Activated gamma-delta T cell (primary cell): ENCODE measurements around the gene ALDH6A1.

ENCODE experiments used
- DNase-seq: peaks from one replicate; lab custom pipeline; 2025; lab: John Stamatoyannopoulos, UW

ALDH6A1 gene

DNA sequence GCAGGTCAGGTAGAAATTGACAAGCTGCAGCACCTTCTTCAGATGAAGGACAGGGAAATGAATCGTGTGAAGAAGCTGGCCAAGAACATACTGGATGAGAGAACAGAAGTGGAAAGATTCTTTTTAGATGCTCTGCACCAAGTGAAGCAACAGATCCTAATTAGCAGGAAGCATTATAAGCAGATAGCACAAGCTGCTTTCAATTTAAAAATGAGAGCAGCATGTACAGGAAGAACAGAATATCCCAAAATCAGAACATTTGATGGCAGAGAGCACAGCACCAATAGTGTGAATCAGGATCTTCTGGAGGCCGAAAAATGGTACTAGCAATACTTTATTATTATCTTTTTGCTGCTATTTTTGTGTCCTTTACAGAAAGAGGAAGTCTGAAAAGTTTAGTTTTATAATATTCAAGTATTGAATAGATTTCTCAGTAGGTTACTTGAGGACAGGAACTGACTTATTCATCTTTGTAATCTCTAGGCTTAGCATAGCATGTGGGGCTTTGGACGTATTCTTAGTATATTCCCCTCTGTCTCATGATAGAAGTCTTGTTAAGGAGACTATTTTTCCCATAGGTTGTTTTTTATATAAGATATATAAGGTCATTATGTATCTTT, 34.3 kb downstream of the ALDH6A1 start:
- DNase-seq = no peak

DNA sequence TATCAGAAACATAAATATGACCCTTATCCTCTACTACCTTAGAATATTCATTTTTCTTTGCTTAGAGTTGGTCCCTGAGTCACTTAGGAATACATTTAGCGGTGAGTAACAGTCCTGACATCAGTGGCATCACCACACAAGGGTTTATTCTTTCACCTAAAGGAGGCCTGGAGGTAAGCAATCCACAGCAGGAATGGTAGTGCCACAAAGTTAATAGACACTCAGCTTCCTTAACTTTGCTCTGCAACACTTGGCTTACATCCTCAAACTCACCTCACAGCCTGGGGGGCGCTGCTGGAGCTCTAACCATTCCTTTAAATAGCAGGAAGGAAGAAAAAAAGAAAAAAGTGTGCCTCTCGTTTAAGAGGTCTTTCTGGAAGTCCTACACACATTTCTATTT, 36.0 kb downstream of the ALDH6A1 start:
- no peak for DNase-seq

DNA sequence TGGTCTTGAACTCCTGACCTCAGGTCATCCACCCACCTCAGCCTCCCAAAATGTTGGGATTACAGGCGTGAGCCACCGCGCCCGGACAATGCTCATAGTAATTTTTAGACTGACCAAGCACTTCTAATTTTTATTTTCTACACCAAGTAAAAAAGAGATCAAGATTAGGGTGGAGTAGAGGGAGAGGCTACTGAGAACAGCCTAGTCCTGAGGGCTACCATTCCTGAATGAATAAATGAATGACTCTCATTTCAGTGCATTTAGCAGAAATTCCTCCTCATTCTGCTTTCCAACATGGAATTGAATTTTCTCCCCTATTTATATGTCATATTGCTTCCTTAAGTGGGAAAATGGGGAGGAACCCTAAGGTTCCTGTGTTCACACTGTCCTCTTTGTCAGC, 38.7 kb downstream of the ALDH6A1 start:
- no peak for DNase-seq

DNA sequence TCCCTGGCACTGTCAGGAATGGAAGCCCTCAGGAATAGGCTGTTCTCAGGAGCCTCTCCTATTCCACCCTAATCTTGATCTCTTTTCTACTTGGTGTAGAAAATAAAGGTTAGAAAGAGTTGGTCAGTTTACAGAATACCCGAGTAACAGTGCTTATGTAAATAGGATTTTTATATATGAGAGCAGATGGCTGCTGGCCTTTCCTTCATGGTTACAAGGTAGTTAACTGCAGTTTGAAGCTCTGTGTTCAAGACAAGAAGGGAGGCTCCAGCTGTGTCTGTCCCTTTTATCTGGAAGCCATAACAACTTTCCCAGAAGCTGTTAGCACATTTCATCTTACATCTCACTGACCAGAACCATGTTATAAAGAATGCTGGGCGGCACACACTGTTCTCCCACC, 42.0 kb downstream of the ALDH6A1 start:
- DNase-seq = no peak

- DNase-seq = no peak
These were observed 46.0 kb downstream of the ALDH6A1 start for GRCh38 chr14:74038020-74038859.

GRCh38 chr14:74035556-74035955, 48.7 kb downstream of the ALDH6A1 start:
- no peak for DNase-seq

GRCh38 chr14:74034572-74034971, 49.7 kb downstream of the ALDH6A1 start:
- DNase-seq = no peak

- DNase-seq = no peak
These were observed 55.1 kb downstream of the ALDH6A1 start for GRCh38 chr14:74029136-74029535.

- no peak for DNase-seq
These were observed 61.9 kb downstream of the ALDH6A1 start for GRCh38 chr14:74022346-74022745.

- no peak for DNase-seq
These were observed 64.7 kb downstream of the ALDH6A1 start for GRCh38 chr14:74019408-74020137.

DNA sequence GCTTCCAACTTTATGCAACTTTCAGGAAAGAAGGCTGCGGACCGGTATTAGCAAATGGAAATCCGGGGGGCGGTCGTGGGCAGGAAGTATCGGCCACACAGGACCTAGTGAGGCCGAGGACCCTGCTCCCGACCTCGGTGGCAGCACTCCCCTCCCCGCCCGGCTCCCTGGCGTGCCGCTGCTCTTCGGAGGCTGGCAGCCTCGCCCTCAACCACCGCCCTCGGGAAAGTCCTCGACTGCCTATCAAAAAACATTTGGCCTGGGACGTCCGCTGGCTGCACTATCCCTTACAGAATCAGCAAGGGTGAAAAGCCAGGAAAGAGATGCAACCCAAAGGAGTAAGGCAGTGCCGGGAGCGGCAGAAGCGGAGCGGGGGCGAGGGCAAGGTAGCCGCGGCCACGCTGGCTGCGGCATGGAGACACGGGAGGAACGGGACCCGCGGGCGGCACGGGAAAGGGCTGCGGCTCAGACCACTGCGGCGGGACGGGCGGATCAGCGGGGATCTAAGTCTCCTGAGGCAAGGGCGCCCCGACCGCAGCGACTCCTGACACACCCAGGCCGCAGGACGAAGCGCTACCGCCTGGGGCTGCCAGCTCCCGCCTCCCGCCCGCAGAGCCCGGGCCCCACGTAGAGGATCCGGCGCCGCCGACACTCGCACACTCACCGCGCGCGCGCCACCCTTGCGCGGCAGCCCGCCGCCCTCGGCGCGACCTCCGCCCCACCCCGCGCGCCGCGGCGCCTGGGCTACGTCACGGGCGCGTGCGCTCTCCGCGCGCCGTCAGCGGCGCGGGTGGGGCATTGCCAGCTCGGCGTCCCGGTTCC, 65.5 kb downstream of the ALDH6A1 start, which contains the start of the genes BBOF1 and ENTPD5:
TSS of gene BBOF1 (plus strand) at position 764 of the 822 bp plus-strand sequence. CDS start 130 bp downstream, outside the sequence.
TSS of gene ENTPD5 (minus strand) at position 703 of the 822 bp plus-strand sequence. CDS start 31,186 bp downstream, outside the sequence.
- DNase-seq = peak; percentile 89

GRCh38 chr14:74018174-74018585, 66.1 kb downstream of the ALDH6A1 start:
- no peak for DNase-seq

- no peak for DNase-seq
These were observed 68.3 kb downstream of the ALDH6A1 start for GRCh38 chr14:74015963-74016362.

DNA sequence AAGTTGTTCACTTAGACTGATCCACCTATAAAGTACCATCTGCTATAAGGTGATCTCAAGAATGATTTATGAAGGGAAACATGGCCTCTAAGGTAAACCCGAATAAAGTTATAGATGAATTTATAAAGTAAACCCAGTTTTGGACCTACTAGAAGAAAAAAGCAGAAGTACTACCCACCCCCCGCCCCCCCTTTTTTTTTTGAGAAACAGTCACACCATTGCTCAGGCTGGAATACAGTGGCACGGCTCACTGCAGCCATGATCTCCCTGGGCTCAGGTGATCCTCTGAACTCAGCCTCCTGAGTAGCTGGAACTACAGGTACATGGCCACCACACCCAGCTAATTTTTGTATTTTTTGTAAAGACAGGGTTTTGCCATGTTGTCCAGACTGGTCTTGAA, 69.1 kb downstream of the ALDH6A1 start:
- DNase-seq = no peak

DNA sequence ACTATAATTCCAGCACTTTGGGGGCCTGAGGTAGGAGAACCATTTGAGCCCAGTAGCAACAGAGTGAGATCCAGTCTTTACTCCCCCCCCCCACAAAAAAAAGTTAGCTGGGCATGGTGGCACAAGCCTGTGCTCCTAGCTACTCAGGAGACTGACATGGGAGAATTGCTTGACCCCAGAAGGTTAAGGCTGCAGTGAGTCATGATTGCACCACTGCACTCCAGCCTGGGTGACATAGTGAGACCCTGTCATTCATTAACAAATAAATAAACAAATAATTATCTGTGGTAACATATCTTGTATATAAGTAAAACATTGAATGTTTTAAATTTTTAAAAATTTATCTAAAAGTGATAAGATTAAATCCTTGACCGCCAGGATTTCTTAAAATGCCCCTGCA, 70.0 kb downstream of the ALDH6A1 start:
- no peak for DNase-seq

DNA sequence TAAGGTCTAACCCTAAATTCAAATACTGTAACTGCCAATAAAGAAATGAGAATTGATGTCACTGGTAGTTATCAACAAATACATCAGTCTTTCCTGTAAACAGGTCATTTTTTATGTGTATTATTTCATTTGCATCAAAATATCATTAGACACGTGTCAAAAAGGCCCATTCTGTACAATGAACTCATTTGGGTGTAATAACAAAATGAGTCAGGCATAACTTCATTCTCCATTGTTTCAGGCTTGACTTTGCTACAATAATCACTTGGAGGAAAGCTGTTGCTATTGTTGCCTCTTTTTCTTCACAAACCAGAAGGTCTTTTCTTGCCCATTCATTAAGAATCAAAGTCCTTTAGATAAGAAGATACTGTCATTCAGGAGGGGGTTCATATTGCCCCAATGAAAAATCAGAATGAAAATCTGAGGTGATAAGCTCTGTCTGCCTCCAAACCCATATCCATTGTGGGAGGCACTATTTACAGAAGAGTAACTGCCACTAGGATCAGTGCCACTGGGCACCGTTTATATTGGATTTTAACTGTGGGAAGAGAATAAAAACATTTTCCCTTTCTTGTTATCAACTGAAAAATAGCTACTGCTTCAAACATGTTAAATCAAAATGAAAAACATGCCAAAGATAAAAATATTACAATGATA, 75.3 kb downstream of the ALDH6A1 start:
- no peak for DNase-seq
